NCI-H446 treated with DMSO at 0.1 percent for 48 hours (cell line): ENCODE data around the gene NPAS2.

Source experiments
- DNase-seq: peaks from one replicate; lab custom pipeline; 2025; lab: John Stamatoyannopoulos, UW

NPAS2 gene, protein sequence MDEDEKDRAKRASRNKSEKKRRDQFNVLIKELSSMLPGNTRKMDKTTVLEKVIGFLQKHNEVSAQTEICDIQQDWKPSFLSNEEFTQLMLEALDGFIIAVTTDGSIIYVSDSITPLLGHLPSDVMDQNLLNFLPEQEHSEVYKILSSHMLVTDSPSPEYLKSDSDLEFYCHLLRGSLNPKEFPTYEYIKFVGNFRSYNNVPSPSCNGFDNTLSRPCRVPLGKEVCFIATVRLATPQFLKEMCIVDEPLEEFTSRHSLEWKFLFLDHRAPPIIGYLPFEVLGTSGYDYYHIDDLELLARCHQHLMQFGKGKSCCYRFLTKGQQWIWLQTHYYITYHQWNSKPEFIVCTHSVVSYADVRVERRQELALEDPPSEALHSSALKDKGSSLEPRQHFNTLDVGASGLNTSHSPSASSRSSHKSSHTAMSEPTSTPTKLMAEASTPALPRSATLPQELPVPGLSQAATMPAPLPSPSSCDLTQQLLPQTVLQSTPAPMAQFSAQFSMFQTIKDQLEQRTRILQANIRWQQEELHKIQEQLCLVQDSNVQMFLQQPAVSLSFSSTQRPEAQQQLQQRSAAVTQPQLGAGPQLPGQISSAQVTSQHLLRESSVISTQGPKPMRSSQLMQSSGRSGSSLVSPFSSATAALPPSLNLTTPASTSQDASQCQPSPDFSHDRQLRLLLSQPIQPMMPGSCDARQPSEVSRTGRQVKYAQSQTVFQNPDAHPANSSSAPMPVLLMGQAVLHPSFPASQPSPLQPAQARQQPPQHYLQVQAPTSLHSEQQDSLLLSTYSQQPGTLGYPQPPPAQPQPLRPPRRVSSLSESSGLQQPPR

DNA sequence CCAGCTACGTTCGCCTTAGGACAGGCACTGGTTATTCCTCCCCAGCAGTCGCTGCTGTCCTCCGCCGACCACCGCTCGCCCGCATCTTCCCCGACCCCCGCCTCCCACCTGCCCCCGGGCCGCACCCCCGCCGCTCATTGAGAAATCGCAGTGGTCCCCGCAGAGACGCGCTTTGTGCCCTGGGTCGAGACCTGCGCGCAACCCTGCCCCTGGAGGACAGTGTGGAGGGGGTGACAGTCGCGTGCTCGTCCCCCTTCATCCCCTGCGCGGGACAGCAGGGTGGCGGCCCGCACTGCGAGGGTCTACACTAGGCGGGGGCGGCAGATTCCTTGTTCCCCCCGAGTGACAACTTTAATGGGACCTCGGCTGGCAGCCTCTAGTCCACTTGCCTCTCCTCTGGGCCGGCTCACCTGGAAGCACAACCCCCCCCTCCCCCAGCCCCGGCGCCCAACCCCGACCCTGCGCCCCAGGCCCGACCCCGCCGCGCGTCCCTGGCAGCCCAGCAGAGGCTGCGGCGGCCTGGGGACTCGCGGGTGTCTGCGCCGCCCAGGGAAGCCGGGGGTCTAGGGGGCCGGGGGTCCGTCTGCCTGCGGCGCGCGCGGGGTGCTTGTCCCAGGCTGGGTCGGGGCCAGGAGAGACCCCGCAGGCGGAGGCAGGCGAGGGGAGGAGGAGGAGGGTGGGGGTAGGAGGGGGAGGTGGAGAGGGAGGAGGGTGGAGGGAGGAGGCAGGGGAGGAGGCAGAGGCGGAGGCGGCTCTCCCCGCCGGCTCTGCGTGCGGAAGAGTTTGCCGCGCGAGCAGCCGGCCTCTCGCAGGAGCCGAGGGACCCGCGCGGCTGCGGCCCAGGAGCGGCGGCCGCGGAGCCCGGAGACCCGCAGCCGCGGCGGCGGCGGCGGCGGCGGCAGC is at the start of gene NPAS2:
Gene NPAS2, plus strand, starts transcription at position 770 of the 903 bp plus-strand sequence. CDS start 84,616 bp downstream, outside the sequence.
- DNase-seq: no peak

DNA sequence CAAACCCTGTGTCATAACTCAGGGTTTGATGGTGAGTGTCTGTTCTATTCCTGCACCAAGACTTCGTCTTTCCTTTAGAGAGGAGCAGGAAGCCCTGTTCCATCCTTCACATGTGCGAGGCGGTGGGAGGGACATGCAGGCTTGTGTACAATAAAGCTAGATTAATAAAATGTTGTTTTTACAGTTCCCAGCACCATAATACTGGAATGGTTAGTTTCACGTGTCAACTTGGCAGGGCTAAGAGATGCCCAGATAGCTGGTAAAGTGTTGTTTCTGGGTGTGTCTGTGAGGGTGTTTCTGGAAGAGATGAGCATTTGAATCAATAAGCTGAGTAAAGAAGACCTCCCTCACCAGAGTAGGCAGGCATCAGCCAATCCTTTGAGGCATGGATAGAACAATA is 48.8 kb upstream of the NPAS2 start:
- no peak for DNase-seq

DNA sequence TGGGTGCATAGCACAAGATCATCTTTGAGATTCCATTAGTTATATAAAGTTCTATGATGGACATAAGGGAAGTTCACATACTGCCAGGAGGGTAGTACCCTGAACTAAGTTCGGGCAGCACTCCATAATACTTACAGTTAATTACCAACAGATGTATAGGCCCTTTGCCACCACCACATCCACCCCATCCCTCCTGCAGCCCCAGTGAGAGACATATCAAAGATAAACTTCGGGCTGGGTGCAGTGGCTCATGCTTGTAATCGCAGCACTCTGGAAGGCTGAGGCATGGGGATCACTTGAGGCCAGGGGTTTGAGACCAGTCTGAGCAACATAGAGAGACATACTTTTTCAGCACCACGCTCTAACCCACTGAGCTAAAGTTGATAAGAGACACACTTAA is 46.4 kb upstream of the NPAS2 start:
- no peak for DNase-seq

DNA sequence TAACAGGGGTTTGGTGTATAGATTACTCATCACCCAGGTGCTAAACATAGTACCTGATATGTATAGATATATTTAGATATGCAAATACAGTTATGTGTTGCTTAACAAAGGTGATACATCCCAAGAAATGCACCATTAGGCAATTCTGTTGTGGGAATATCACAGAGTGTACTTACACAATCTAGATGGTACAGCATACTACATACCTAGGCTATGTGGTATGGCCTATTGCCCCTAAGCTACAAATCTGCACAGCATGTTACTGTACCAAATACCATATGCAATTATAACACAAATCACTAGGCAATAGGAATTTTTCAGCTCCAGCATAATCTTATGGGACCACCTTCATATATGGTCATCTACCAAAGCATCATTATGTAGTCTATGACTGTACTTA is 43.5 kb upstream of the NPAS2 start:
- DNase-seq: no peak

DNA sequence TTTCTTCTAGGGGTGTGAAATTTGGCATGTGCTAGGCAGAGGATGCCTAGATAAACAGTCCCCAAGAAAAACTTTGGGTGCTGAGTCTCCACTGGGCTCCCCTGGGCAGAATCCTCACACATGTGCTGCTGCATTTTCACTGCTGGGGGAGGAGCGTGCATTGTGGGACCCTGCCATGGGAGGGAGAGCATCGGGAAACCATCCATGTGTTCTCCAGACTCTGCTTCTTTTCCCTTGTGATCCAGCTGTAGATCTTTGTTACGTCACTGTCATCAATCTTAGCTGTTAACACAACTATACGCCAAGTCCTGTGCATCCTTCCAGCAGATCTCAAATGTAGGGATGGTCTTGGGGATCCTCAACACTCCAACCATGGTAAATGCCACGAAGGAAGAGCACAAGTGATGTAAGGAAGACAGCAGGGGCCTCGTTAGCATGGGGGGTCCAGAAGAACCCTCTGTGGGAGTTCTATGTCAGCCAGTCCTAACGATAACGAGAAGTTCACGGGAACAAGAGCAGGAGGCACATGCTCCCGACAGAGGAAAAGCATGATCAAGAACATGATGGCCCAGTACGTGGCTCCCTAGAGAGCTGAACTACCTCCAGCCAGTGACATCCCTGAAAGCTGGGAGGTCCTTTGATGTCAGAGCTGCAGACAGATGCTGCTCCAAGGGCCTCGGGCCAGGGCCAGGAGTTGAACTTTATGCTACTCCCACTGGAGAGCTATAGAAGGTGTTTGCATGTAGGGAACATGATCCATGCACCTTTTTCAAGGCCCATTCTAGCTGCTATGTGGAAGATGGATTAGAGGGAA is 41.1 kb upstream of the NPAS2 start:
- DNase-seq: no peak

DNA sequence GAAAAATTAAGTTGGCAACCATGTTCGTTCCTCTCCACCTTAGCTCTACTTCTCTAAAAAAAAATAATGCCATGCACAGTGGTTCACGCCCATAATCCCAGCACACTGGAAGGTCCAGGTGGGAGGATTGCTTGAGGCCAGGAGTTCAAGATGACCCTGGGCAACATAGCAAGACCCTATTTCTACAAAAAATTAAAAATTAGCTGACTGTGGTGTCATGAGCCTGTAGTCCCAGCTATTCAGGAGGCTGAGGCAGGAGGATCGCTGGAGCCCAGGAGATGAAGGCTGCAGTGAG is 40.1 kb upstream of the NPAS2 start:
- no peak for DNase-seq

DNA sequence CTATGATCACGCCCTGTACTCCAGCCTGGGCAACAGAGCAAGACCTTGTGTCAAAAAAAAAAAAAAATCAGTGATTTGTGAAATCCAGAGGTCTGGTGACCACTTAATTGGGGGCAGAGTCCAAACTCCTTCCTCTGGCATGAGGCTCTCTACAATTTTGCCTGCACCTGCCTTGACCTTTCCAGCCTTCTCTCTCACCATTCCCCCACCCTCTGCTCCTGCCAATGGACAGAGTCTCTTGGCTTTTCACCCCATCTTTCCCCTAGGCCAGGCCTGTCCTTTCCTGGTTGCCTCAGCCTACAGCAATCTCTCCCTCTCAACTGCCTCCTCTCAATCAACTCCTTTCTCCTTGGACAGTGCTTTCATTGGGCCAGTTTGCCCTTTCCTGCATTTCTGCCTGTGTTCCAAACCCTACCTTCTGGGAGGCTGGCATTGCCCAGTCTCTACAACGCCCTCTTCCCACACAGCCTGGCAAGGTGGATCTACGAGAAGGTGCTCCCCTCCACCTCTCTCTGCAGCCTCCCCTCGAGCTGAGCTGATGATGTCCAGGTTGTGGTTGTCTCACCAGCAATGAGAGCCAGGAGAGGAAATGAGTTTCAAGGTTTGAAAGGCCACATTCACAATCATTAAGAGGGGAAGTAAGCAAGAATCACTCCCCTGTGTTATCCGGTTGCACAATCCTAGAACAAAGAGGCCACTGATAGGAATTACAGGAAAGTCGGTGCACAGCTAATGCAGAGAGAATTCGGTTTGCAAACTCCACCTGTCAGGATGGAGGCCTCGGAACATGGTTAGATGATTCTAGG is 39.5 kb upstream of the NPAS2 start:
- DNase-seq: no peak

DNA sequence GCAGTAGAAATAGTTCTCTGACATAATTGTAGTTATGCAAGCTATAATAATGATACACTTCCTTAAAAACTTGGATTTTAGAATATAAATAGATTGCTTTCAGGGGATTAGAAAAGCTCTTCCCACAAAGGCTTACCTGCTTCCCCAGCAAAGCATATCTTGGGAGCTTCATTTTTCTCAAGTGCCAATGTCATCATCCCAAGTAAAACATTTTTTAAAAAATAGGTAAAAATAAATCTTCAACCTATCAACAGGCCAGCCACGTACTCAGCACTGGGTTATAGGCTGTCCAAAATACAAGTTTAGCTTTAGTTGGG is 39.0 kb upstream of the NPAS2 start:
- DNase-seq: no peak

DNA sequence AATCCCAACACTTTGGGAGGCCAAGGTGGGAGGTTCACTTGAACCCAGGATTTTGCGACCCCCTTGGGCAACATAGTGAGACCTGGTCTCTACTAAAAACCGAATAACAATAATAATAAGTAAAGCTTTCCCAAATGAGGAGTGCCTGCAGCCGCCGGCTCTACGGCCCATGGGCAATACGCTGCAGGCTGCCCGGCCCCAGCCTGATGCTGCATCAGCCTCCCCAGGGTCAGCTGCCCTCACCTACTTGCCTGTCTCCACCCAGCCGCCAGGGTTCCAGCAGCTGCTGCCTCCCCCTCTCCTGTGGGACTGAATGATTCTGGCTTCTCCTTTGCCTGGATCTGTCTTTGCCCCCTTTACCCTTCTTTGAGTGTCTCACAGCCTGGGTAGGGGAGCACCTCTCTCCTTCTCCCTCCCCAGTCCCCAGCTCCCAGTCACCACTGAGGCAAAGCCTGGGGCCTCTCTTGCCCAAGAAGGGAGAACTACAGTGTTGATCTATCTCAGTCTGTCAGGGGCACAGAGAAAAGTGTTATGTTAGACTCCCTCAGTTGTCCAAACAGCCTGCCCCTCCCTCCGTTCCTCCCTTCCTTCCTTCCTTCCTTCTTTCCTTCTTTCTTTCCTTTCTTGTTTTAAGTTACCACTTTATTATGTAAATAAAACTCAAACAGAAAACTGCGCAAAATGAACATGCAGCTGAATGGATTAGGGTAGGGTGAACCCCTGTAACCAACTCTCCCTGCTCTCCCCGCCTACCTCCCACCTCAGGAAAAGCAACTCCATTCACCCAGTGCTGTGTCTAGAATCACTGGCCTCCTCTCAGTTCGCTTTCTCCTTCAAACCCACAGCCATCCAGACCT is 38.2 kb upstream of the NPAS2 start:
- no peak for DNase-seq

DNA sequence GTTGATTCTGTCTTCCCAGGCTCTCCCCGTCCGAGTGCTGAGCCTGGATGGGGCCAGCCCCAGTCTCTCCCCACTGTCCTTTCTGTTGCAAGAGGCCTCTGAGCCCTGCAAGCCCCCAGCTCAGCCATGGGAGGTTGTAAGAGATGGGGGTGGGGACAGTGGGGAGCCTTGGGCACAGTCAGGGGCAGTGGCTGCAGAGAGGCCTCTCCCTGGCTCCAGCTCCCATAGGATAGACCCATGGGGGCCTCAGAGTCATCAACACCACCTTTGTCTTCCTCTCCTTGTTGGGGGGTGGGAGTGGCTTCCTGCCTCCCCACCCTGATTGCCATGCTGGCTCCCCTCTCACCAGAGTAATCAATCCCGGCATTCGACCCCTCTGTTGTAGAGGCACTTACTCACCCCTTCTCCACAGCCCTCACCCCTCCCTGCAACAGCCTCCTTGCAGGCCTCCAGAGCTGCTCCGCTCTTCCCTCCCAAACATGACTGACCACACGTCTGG is 37.5 kb upstream of the NPAS2 start:
- DNase-seq: no peak

DNA sequence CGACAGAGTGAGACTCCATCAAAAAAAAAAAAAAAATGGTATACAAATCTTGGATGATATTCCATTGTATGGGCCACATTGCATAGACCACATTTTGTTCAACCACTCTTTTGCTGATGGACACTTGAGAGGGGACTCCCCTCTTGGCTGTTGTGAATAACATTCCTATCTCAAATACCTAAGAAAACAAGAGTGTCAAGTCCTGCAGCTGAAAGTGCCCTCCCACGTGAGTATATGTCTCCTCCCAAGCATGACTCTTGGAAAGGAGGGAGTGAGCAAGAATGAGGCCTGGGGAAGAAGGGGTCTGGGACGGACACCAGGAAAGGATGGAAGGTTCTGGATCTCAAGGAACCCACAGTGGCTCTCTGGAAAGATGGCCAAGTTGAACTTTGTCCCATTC is 36.0 kb upstream of the NPAS2 start:
- DNase-seq: no peak

DNA sequence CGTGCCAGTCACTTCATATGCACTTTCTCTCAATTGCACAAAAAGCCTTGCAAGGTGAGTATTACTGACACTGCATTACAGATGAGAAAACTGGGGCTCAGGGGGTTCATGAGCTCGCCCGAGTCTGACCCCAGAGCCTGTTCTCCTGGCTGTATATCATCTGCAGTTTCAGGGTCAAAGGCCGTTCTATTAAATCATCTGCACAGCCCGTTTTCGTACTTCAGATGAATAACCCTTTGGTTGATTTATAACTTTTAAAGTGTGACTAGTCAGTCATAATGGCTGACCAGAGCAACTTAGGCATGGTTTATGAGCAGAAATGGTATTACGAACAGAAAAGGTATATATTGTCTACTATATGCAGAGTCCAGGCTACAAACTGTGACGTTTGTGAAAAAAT is 35.3 kb upstream of the NPAS2 start:
- no peak for DNase-seq

DNA sequence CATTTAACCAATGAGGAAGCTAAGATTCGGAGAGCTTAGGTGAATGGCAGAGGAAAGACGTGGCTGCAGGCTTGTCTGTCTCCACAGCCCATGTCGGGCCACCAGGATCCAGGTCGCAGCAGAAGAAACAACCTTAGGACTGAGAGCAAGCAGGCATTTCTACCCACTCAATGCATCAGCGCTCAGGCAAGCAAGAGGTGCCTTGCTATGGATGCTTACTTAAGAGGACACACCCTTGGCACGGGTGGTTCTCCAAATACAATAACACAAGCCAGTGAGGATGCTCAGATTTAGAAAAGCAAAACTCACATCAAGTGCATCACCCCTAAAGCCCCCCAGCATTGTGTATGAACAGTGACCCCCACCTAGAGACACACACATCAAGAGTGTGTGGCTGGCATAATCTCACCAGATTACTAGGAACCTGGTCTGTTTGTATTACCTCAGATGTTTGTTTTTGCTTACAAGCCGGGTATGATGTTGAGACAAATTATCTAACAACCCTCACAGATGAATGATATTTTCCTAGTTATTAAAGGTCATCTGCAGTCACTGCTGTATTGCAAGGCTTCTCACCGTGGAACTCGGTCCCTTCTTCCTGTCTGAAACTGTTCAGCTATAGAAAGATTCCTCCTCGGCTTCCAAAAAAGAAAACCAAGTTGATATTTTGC is 34.2 kb upstream of the NPAS2 start:
- DNase-seq: no peak

DNA sequence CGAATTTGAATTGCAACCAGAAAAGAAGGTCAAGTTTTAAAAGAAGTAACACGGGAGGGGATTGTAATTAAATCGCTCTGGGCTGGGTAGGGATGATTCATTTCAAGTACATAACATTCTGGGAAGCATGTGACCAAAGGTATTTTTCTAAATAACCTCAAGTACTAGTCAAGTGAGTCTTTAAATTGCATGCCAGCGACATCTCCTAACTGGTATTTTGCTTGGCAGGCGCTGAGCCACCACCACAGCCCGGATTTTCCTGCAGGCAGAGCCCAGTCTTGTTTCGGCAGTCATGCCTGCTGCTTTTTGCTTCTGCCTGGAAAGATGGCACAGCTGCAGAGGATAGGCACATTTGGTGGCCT is 33.7 kb upstream of the NPAS2 start:
- DNase-seq: no peak

DNA sequence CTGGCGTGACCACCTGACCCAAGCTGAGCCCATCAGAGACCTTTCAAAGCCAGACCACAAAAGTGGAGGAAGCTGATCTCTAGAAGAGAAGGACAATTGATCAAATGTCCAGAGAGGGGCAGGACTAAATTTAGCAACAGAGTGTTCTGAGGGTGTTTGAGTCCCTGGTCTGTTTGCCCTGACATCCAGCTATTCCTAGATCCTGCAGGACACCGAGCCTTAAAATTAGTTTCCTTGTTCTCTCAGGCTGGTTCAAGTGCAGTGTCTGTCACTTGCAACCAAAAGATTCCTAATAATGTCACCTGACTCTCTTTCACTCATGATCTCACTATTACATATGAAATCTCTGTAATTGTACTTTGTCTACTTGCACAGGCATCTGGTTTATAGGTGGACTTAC is 33.0 kb upstream of the NPAS2 start:
- no peak for DNase-seq

DNA sequence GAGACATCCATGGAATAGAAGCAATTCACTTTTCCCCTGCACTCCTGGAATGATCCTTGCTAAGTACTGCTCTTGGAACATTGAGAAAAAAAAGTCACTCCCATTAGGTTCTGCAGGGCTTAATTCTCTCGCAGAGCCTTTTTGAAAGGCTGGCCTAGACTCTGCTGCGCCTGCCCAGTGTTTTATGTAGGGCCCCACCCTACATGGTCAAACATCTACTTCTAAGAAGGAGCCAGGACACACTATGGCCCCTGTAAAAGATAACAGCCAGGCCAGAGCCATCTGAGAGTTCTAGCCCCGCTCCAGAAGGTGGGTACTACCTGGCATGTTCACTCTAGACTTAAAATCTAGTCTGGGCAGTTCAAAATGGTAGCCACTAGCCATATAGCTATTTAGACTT is 30.6 kb upstream of the NPAS2 start:
- no peak for DNase-seq

DNA sequence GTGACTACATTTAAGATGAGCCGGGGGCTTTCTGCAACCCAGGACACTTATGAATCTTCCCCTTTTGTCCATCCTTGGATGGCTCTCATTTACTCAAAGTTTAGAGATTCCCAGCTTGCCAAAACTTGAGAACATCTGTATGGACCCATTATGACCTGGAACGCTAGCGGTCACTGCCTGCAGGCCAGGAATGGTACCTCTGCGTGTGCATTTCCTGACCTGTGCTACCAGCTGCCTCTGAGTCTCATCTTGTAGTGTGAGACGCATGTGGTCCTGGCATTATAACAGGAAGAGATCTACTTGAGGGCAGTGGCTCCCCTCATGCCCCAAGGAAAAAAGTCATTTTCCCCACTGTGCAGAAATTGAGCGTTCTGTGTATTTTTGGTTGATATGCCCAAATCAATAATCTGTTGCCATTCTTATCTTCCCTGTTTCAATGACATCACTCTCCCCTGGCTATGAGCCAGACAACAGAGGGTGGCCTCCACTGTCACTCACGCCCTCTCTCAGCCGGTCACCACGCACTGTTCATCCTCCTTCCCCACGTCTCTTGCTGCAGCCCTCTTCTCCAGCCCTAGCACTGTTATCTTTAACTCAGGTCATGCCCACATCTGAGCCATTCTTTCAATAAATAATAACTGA is 28.5 kb upstream of the NPAS2 start:
- DNase-seq: no peak

DNA sequence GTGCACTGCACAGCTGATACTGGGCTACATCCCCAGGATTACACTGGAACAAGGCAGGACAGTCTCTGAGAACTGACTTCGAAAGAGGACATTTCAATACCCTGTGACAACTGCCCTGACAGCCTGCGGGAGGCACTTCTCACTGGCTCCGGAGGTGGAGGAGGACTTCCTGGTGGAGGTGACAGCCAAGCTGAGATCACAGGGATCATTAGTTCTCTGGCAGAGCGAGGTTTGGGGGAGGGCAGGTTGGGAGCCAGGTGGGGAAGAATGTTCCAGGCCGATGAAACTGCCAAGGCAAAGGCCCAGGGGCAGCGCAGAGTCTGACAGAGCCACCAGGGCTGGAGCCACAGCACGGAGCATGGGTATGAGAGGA is 28.0 kb upstream of the NPAS2 start:
- DNase-seq: no peak

DNA sequence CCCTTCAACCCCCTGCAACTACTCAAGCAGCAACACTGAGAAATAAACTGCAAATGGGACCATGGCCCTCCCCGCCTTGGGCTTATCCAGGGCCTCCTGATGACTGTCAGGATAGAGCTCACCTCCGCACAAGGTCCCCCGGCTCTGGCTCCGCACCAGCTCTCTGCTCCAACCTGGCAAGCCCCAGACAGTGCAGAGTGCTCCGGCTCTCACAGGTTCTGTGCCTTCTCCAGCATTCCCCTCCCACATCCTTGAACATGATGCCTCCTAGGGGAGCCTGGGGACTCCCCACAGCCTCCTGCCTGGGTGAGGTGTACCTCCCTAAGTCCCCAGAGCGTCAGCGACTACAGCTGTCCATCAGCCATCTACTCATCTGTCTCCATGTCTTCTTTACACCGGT is 26.7 kb upstream of the NPAS2 start:
- no peak for DNase-seq
